Measurements from ENCODE around the gene TCEAL4.

TCEAL4 gene

DNA sequence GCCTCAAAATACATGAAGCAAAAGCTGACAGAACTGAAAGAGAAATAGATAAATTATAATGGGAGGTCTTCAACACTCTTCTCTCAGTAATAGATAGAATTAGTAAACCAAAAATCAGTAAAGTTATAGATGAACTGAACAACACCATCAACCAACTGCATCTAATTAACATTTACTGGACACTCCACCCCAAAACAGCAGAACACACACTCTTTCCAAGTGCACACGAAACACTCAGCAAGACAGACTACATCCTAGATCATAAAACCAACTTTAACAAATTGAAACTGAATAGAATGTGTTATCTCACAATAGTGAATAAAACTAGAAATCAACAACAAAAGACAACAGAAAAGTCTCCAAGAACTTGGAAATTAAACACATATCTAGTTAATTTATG lies 25.1 kb upstream of the TCEAL4 start:
- TF ChIP-seq, protein P1, sequence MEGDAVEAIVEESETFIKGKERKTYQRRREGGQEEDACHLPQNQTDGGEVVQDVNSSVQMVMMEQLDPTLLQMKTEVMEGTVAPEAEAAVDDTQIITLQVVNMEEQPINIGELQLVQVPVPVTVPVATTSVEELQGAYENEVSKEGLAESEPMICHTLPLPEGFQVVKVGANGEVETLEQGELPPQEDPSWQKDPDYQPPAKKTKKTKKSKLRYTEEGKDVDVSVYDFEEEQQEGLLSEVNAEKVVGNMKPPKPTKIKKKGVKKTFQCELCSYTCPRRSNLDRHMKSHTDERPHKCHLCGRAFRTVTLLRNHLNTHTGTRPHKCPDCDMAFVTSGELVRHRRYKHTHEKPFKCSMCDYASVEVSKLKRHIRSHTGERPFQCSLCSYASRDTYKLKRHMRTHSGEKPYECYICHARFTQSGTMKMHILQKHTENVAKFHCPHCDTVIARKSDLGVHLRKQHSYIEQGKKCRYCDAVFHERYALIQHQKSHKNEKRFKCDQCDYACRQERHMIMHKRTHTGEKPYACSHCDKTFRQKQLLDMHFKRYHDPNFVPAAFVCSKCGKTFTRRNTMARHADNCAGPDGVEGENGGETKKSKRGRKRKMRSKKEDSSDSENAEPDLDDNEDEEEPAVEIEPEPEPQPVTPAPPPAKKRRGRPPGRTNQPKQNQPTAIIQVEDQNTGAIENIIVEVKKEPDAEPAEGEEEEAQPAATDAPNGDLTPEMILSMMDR (IDR thresholded peaks at IDR 0.05; ENCODE audit: low read depth, low read length, missing control alignments), result no peak
- DNase-seq (ENCODE audit: low read depth), result no peak
- in situ Hi-C loops (cut with HindIII; ENCODE audit: low sequenced_read_pairs), result no loop called here
- no peak overlapping the region for H3K4me3 ChIP-seq (ENCODE audit: low read depth, low read length)

DNA sequence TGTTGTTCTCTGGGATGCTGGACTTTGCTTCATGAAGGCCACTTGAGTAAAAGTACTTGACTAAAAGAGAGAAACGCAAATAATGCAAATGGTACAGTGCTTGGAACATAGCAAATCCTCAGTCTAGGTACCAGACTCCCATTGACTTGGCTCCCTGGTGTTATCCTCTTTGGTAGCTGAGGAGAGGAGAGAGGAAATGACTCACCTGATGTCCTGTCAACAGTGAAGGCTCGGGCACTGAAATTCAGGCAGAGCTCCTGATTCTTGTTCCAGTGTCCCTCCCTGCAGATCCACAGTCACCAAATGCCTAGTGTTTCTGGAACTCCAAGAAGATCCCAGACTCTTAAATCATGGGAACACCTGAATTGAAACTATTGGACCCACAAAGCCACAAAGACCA lies 22.5 kb upstream of the TCEAL4 start:
- H3K4me3 ChIP-seq (ENCODE audit: low read depth, low read length), result no peak overlapping the region
- in situ Hi-C loops (cut with HindIII; ENCODE audit: low sequenced_read_pairs), result no loop called here
- TF ChIP-seq, protein P1 (IDR thresholded peaks at IDR 0.05; ENCODE audit: low read depth, low read length, missing control alignments), result no peak
- DNase-seq (ENCODE audit: low read depth), result no peak

DNA sequence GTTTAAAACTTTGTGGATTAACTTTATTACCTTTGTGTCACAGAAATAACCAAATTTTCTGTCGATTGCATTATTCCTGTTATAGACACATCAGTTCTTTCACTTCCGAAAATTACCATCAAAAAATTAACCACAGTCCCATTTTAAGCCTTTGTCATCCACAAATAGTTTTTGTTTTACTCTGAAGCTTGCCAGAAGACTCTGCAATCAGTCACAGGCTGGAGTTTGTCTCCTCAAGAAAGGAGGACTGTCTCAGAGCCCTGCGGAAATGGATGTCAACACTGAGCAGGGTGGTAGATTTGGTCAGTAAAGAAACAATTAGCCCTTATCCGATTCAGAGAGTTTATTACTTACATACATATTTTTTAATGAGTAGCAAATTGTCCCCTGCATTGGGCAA lies 20.1 kb upstream of the TCEAL4 start:
- no peak overlapping the region for H3K4me3 ChIP-seq (ENCODE audit: low read depth, low read length)
- TF ChIP-seq, protein P1 (IDR thresholded peaks at IDR 0.05; ENCODE audit: low read depth, low read length, missing control alignments), result no peak
- no peak for DNase-seq (ENCODE audit: low read depth)
- in situ Hi-C loops (cut with HindIII; ENCODE audit: low sequenced_read_pairs), result no loop called here

DNA sequence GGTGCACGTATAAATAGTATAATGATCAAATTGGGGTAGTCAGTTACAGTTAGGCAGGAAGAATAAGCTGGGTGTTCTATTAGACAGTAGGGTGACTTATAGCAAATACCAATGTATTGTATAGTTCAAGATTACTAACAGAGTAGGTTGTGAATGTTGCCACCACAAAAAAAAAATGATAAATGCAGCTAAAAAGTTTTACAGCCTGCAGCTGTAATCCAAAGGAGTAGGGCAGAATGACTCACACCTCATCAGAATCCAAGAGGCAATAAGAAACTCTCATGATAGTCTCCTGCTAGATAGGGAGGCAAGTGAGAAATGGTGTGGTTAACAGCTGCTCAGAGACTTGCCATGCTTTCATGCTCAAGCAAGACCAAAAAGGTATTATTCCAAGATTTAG lies 19.6 kb upstream of the TCEAL4 start:
- peak; percentile 11 for DNase-seq (ENCODE audit: low read depth)
- in situ Hi-C loops (cut with HindIII; ENCODE audit: low sequenced_read_pairs), result no loop called here
- TF ChIP-seq, protein P1 (IDR thresholded peaks at IDR 0.05; ENCODE audit: low read depth, low read length, missing control alignments), result no peak
- no peak overlapping the region for H3K4me3 ChIP-seq (ENCODE audit: low read depth, low read length)

DNA sequence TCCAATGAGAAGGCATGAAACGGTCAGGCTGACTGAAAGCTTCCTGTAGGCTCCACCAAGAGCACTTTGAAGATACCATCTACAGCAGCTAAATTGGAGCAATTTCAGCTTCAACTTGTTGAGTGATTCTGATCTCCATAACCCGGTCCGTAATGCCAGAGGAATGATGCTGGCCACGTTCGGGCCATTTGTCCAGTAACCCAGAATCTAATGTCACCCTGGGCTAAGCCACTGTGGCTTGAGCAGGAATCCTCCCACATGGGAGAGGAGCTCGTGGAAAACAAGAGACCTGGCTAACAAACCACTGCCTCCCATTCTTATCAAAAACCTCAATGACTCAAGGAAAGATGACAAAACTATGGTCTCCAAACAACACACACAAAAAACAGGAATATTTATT lies 14.2 kb upstream of the TCEAL4 start:
- no peak overlapping the region for H3K4me3 ChIP-seq (ENCODE audit: low read depth, low read length)
- in situ Hi-C loops (cut with HindIII; ENCODE audit: low sequenced_read_pairs), result no loop called here
- TF ChIP-seq, protein P1 (IDR thresholded peaks at IDR 0.05; ENCODE audit: low read depth, low read length, missing control alignments), result no peak
- DNase-seq (ENCODE audit: low read depth), result no peak

DNA sequence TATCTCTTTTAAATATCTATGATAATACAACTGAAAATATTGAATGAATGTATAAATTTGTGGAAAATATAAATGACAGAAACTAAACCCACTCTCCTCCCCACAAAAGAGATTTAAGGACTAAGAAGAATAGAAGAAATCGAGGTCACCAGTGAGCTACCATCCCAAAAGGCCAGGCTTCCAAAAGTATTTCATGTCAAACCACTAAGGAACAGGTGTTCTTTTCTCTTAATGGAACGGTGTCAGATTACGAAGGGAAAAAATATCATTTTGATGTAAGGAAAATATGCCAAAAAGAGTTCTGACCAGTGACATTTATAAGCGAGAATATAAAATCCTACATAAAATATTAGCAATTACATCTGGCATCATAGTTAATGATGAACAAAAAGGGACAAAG lies 13.6 kb upstream of the TCEAL4 start:
- H3K4me3 ChIP-seq (ENCODE audit: low read depth, low read length), result no peak overlapping the region
- in situ Hi-C loops (cut with HindIII; ENCODE audit: low sequenced_read_pairs), result no loop called here

More for the DNA sequence above, 13.6 kb upstream of the TCEAL4 start:
- TF ChIP-seq, protein P1 (IDR thresholded peaks at IDR 0.05; ENCODE audit: low read depth, low read length, missing control alignments), result no peak
- no peak for DNase-seq (ENCODE audit: low read depth)
